Hepatocyte (in vitro differentiated cells): ENCODE data around the gene SERP2.

Experiments
- EZH2 ChIP-seq: fragments of 200-600 bp; sonication (generic); IDR thresholded peaks from 2 replicates; pipeline ENCODE4 v1.6.1; 2016; ENCODE audit warnings: antibody characterized with exemption, mild to moderate bottlenecking, borderline replicate concordance
- EZH2phosphoT487 ChIP-seq: fragments of 200-600 bp; sonication (generic); IDR thresholded peaks from one replicate; pipeline ENCODE4 v1.6.1; 2018; ENCODE audit warnings: antibody characterized with exemption, mild to moderate bottlenecking, low read depth, moderate library complexity; ENCODE audit not compliant: unreplicated experiment, severe bottlenecking
- TF ChIP-seq, protein P1 (sequence below): fragments of 200-600 bp; sonication (generic); IDR thresholded peaks from 2 replicates; pipeline ENCODE4 v1.5.1; 2016; ENCODE audit warnings: antibody characterized with exemption, mild to moderate bottlenecking; ENCODE audit not compliant: poor library complexity

GRCh38 chr13:44429311-44429710 is 55.7 kb downstream of the SERP2 start:
- TF ChIP-seq, protein P1, sequence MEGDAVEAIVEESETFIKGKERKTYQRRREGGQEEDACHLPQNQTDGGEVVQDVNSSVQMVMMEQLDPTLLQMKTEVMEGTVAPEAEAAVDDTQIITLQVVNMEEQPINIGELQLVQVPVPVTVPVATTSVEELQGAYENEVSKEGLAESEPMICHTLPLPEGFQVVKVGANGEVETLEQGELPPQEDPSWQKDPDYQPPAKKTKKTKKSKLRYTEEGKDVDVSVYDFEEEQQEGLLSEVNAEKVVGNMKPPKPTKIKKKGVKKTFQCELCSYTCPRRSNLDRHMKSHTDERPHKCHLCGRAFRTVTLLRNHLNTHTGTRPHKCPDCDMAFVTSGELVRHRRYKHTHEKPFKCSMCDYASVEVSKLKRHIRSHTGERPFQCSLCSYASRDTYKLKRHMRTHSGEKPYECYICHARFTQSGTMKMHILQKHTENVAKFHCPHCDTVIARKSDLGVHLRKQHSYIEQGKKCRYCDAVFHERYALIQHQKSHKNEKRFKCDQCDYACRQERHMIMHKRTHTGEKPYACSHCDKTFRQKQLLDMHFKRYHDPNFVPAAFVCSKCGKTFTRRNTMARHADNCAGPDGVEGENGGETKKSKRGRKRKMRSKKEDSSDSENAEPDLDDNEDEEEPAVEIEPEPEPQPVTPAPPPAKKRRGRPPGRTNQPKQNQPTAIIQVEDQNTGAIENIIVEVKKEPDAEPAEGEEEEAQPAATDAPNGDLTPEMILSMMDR = no peak
- no peak for TF ChIP-seq EZH2
- no peak for TF ChIP-seq EZH2phosphoT487
